DOHH2 (cell line): Measurements from ENCODE around the gene KIAA0513.

Experiments
- H3F3A ChIP-seq: fragments of 200-600 bp; sonication (generic), shearing (Covaris generic); 2 replicates; pipeline ENCODE4 v1.6.0; 2016; ENCODE audit warnings: antibody characterized with exemption, mild to moderate bottlenecking; ENCODE audit not compliant: control insufficient read depth, insufficient read depth
- H3K27ac ChIP-seq: fragments of 200-600 bp; sonication (generic); 2 replicates; pipeline ENCODE4 v1.5.1; 2014; ENCODE audit warnings: low read depth, mild to moderate bottlenecking, low read length, moderate library complexity
- H3K27me3 ChIP-seq: fragments of 200-600 bp; sonication (generic); 2 replicates; pipeline ENCODE4 v1.6.1; 2014; ENCODE audit warnings: mild to moderate bottlenecking, low read length, mixed read lengths; ENCODE audit not compliant: control insufficient read depth
- H3K36me3 ChIP-seq: fragments of 200-600 bp; sonication (generic); 2 replicates; pipeline ENCODE4 v1.6.1; 2014; ENCODE audit warnings: mild to moderate bottlenecking, low read length, moderate library complexity, mixed read lengths; ENCODE audit not compliant: control insufficient read depth
- H3K4me1 ChIP-seq: fragments of 200-600 bp; sonication (generic); 2 replicates; pipeline ENCODE4 v1.6.1; 2014; ENCODE audit warnings: mild to moderate bottlenecking, low read length, mixed read lengths; ENCODE audit not compliant: control insufficient read depth
- H3K4me2 ChIP-seq: fragments of 200-600 bp; sonication (generic); 2 replicates; pipeline ENCODE4 v1.6.0; 2014; ENCODE audit warnings: mild to moderate bottlenecking, low read length, moderate library complexity
- H3K4me3 ChIP-seq: fragments of 200-600 bp; sonication (generic); 2 replicates; pipeline ENCODE4 v1.5.1; 2014; ENCODE audit warnings: mild to moderate bottlenecking, low read length, mixed read lengths
- H3K79me2 ChIP-seq: fragments of 200-600 bp; sonication (generic); 2 replicates; pipeline ENCODE4 v1.6.1; 2014; ENCODE audit warnings: mild to moderate bottlenecking, low read length, mixed read lengths; ENCODE audit not compliant: control insufficient read depth
- H3K9me2 ChIP-seq: fragments of 200-600 bp; sonication (generic); replicated peaks from 2 replicates; pipeline ENCODE4 v1.6.1; 2014; ENCODE audit warnings: mild to moderate bottlenecking, low read length, mixed read lengths; ENCODE audit not compliant: control insufficient read depth
- H3K9me3 ChIP-seq: fragments of 200-600 bp; sonication (generic); 2 replicates; pipeline ENCODE4 v1.6.1; 2014; ENCODE audit warnings: antibody characterized with exemption, low read length, mixed read lengths; ENCODE audit not compliant: control insufficient read depth, insufficient read depth
- H4K20me1 ChIP-seq: fragments of 200-600 bp; sonication (generic); 2 replicates; pipeline ENCODE4 v1.6.0; 2014; ENCODE audit warnings: low read depth, mild to moderate bottlenecking, antibody characterized with exemption, low read length, moderate library complexity; ENCODE audit not compliant: control insufficient read depth, insufficient read depth
- CTCF ChIP-seq: fragments of 200-600 bp; sonication (generic); IDR thresholded peaks from one replicate; pipeline ENCODE4 v1.5.1; 2014; ENCODE audit warnings: antibody characterized with exemption, mild to moderate bottlenecking, low read depth, low read length; ENCODE audit not compliant: poor library complexity, severe bottlenecking
- EZH2phosphoT487 ChIP-seq: fragments of 200-600 bp; sonication (generic); IDR thresholded peaks from 2 replicates; pipeline ENCODE4 v1.6.1; 2017; ENCODE audit warnings: borderline replicate concordance, mild to moderate bottlenecking, antibody characterized with exemption, low read length, moderate library complexity, mixed read lengths

Gene KIAA0513

GRCh38 chr16:85142771-85143211 lies 115.2 kb downstream of the KIAA0513 start:
- Histone ChIP-seq H3K4me2 (no peak overlapping the region), H4K20me1 (no peaks in the 10 kb centered on the region), H3K9me3 (no peaks in the 10 kb centered on the region), H3K36me3 (no peaks in the 10 kb centered on the region), H3K9me2 (no peaks in the 10 kb centered on the region), H3K27ac (no peak overlapping the region), H3F3A (no peaks in the 10 kb centered on the region), H3K27me3 (no peaks in the 10 kb centered on the region), H3K4me1 (no peaks in the 10 kb centered on the region), H3K79me2 (no peaks in the 10 kb centered on the region), H3K4me3 (no peak overlapping the region)
- no peak for TF ChIP-seq CTCF
- TF ChIP-seq EZH2phosphoT487: no peak
